Omental fat pad (tissue), 4 donors: Measurements from ENCODE around the gene SPAG7. TPM values are rescaled to one million over a fixed set of nuclear protein-coding genes. Genes with fewer than 3 reads are reported as not detected.

ENCODE experiments used
- ATAC-seq: fragments of 150-250 bp; one replicate; pipeline ENCODE4 v1.9.1; 2016; ENCODE audit warnings: mild to moderate bottlenecking, moderate library complexity; ENCODE audit not compliant: low FRiP score
- DNase-seq: peaks from one replicate; pipeline ENCODE4 v3.0.0-alpha.2; 2019; ENCODE audit warnings: low spot score
- total RNA-seq, 4 donors: library from RNA; depleted of rRNA; stranded (reverse); fragments of >200 nt; gene quantifications; one replicate each; pipeline ENCODE4 v1.1.0, GENCODE V29; 2016
- TF ChIP-seq, protein P1 (sequence below), 3 donors: fragments of 450-650 bp; IDR thresholded peaks; one replicate each; pipeline ENCODE4 v1.5.1; 2016 to 2017; ENCODE audit warnings: antibody characterized with exemption in 3 of 3, mild to moderate bottlenecking in 3 of 3, moderate library complexity in 2 of 3

The SPAG7 gene
- total RNA-seq, 4 donors from 2014 or later: 45.3 to 71.0 (median 47.5) TPM

DNA sequence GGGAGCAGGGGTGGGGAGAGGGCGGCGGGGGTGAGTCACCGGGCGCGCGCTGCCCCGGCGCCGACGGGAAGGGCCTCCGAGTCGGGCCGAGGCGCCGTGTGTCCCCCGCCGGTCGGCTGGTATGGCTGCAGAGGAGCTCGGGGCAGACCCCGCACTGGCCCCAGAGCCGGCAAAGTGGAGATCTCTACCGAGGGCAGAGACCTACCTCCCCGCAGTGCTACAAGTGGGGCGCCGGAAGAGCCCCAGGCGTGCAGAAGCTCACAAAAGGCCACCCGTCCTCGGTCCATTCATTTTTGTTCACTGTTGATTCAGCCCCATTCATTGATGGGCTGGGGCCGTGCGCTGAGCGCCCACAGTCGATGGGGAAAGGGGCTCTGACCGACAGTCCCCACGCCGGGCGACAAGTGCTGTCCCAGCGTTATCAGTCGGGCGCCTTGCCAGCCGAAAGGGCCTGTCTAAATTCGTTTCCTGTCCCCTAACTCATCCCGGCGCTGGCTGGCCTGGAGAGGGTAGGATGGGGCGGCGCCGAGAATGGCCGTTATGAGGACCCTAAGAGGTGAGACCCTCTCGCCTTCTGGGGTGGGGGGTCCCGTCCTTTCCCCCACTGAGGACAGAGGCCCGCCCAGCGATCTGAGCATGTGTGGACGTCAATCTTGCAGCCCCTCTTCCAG, 17.4 kb downstream of the SPAG7 start:
- ATAC-seq: peak; percentile 61

DNA sequence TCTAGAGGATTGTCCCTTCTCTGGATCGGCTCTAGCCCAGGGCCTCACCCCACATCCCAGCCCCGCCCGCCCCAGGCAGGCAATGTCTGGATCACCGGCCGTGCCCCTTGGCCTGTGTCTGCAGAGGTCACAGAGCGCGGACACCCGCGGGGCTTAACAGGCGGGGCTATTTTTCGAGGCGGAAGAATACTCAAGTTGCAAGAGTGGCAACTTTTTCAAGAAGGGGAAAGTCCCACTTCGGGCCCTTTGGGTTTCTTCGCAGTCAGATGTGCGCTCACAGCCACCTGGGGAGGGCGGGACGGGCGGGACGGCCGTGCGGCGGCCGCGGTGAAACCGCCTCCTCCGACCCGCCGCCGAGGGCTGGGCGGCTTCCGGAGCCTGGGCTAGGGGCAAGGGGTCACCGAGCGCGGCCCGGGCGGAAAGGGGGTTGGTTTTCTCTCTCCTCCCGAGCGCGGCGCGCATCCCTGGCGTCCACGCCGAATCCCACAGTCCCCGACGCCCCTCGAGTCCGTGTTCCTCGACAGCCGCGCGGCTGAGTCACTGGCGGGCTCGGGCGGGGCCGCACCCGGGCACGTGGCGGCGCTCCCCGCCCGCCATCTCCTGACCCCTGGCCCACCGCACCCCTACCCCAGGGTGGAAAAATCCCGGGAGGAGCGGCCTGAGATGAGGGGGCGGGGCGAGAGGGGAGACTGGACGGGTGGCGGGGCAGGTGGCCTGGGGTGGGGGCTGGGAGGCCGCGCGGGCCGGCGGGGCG, 18.1 kb downstream of the SPAG7 start:
- ATAC-seq (peak; percentile 49), DNase-seq (no peak)
- TF ChIP-seq, protein P1, sequence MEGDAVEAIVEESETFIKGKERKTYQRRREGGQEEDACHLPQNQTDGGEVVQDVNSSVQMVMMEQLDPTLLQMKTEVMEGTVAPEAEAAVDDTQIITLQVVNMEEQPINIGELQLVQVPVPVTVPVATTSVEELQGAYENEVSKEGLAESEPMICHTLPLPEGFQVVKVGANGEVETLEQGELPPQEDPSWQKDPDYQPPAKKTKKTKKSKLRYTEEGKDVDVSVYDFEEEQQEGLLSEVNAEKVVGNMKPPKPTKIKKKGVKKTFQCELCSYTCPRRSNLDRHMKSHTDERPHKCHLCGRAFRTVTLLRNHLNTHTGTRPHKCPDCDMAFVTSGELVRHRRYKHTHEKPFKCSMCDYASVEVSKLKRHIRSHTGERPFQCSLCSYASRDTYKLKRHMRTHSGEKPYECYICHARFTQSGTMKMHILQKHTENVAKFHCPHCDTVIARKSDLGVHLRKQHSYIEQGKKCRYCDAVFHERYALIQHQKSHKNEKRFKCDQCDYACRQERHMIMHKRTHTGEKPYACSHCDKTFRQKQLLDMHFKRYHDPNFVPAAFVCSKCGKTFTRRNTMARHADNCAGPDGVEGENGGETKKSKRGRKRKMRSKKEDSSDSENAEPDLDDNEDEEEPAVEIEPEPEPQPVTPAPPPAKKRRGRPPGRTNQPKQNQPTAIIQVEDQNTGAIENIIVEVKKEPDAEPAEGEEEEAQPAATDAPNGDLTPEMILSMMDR (IDR thresholded peaks at IDR 0.05): no peak

More for the DNA sequence above, 17.4 kb downstream of the SPAG7 start:
- TF ChIP-seq, protein P1 (IDR thresholded peaks at IDR 0.05): no peak
- no peak for DNase-seq

DNA sequence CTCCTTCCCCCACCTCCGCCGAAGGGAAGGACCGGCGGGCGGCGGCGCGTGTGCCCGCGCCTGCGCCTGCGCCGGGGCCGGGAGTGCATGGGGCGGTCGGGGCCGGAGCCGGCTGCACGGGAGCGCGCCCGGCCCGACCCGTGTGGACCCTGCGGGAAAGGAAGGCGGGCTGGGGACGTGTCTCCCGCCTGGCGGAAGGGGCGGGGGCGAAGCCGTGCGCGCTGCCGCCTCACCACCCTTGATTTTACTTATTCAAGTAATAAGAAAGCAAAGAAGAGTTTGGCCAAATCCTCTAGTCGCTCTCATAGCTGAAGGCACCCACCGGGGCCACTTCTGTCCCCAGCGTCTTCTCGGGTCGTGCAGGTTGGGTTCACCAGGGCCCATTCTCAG, 18.7 kb downstream of the SPAG7 start:
- no peak for DNase-seq
- ATAC-seq: peak; percentile 65

DNA sequence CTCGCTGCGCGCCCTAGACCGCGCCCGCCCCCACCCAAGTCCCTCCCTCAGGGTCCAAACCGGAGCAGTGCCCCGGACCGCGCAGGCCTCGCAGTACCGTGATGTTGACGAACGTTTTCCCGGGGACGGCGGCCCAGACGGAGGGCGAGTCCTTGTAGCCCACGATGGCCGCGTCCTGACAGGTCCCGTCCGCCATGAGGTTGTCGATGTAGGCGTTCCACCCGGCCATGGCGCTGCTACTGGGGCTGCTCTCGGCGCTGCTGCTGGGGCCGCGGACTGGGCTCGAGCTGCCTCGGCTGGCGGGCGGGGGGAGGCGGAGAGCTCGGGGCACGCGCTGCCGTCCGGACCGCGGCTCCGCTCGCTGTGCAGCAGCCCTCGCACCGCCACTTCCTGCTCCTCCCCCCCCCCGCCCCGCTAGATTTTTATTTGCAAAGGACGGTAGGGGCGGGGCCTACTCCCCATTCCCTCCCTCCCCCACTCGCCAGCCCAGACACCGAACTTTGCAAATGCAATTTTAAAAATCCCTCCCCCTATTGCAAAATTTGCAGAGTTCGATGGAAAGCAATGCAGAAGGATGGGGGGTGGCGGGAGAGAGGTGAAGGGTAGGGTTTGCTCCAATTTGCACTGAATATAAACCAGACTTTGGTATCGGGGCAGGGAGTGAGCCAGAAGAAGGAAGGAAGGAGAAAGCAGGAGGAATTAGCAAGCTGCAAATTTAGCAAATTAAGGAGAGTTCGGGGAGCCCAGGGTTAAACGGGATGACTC, 19.3 kb downstream of the SPAG7 start, which contains the start of gene PFN1:
Gene PFN1 (minus strand): TSS at position 365 of the 765 bp plus-strand sequence. CDS start 136 bp downstream, at position 229.
- ATAC-seq (peak; percentile 30), DNase-seq (peak; percentile 76)
- TF ChIP-seq, protein P1 (IDR thresholded peaks at IDR 0.05): no peak

More for the DNA sequence above, 18.7 kb downstream of the SPAG7 start:
- TF ChIP-seq, protein P1 (IDR thresholded peaks at IDR 0.05): no peak

DNA sequence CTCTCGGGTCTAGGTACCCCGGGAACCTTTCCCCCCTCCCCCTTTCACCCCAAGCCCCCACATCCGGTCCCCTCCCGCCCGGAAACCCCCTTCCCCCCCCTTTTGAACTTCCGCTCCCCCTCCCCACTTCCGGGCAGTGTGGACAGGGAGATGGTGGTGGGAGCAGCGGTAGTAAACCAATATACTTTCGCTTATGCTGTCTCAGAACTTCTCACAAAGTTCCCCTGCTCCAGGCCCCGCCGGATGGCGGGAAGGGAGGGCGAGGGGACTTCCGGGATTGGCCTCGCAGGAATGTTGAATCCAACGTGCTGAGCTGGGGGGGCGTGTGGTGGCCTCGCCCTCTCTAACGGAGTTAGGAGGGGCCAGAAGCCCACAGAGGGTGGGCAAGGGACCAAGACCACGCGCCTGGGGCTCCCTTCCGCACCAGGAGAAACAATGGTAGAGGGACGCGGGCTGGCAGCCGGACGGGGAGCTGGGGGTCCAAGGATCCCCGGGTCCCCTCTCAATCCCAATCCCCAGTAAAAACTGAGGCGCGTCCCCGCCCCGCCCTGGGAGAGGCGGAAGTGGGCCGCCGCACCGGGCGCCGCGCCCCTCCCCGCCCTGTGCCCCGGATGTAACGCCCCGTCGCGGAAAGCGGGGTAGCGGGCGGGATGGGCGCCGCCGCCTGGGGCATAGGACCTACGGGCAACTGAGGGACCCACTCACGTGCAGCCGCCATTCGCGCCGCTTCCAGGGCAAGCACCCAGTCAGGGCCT, 20.0 kb downstream of the SPAG7 start:
- ATAC-seq: no peak
- TF ChIP-seq, protein P1 (IDR thresholded peaks at IDR 0.05): no peak
- DNase-seq: no peak

DNA sequence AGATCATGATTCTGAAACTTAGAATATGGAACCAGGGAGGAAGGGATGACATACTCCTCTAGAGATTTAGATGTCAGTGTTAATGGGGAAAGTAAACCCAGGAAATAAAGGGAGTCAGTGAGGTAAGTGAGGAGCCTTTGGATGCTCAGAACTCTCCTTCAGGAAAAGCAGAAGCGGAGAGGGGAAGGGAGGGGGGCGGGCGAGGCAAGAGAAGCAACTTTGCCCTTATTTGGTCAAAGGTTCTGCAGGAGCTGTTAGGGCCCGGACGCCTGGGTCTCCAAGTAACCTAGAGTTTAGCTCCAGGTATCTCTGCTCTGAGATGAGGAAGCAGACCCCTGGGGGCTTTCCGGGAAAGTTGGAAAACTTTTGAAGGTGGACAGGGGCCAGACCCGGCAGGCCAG, 20.6 kb downstream of the SPAG7 start:
- ATAC-seq: no peak
- no peak for DNase-seq
- TF ChIP-seq, protein P1 (IDR thresholded peaks at IDR 0.05): no peak
